D721Med (cell line): ENCODE measurements around the gene POLR3E.

Source experiments
- DNase-seq: peaks from one replicate; pipeline ENCODE4 v3.0.0; 2011; ENCODE audit warnings: low spot score; ENCODE audit not compliant: insufficient read length
- FAIRE-seq: peaks from 2 replicates; lab custom pipeline; 2011; peaks lifted over from hg19 to GRCh38; lab: Jason Lieb, UNC
- TF ChIP-seq, protein P1 (sequence below): IDR thresholded peaks from 2 replicates; pipeline ENCODE4 v1.5.1; 2012; ENCODE audit warnings: mild to moderate bottlenecking, control low read depth; ENCODE audit not compliant: insufficient read depth; ENCODE audit errors: missing control alignments

The POLR3E gene

DNA sequence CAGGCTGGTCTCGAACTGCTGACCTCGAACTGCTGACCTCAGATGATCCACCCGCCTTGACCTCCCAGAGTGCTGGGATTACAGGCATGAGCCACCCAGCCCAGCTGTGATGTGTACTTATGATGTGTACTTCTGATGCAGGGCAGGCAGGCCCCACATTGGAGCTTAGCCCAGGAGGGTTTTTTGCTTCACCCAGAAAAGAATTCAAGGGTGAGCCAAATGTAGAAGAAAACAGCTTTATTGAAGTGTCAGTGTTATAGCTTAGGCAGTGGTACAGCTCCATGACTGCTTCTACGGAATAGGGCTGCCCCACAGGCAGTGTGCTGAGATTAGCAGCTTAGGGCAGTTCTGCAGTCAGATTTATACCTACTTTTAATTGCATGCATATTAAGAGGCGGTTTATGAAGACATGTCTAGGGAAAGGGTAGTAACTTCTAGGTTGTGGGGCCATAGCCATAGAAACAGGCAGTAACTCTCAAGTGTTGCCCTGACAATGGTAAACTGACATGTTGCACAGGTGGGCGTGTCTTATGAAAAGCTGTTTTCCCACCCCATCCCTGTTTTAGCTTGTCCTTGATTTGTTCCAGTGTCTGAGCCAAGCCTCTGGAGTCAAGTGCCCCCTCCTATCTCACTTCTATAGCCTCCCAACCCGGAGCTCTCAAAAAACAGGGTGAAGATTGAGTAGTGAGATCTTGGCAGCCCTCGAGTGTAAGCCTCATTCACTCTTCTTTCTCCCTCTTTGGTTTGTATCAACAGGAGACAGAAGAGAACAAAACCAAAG, 24.1 kb upstream of the POLR3E start:
- no peak for FAIRE-seq
- TF ChIP-seq, protein P1, sequence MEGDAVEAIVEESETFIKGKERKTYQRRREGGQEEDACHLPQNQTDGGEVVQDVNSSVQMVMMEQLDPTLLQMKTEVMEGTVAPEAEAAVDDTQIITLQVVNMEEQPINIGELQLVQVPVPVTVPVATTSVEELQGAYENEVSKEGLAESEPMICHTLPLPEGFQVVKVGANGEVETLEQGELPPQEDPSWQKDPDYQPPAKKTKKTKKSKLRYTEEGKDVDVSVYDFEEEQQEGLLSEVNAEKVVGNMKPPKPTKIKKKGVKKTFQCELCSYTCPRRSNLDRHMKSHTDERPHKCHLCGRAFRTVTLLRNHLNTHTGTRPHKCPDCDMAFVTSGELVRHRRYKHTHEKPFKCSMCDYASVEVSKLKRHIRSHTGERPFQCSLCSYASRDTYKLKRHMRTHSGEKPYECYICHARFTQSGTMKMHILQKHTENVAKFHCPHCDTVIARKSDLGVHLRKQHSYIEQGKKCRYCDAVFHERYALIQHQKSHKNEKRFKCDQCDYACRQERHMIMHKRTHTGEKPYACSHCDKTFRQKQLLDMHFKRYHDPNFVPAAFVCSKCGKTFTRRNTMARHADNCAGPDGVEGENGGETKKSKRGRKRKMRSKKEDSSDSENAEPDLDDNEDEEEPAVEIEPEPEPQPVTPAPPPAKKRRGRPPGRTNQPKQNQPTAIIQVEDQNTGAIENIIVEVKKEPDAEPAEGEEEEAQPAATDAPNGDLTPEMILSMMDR: no peak

GRCh38 chr16:22274916-22275315, 22.3 kb upstream of the POLR3E start:
- TF ChIP-seq, protein P1: no peak
- FAIRE-seq: no peak
- no peak for DNase-seq

More for the DNA sequence above, 24.1 kb upstream of the POLR3E start:
- DNase-seq: no peak

DNA sequence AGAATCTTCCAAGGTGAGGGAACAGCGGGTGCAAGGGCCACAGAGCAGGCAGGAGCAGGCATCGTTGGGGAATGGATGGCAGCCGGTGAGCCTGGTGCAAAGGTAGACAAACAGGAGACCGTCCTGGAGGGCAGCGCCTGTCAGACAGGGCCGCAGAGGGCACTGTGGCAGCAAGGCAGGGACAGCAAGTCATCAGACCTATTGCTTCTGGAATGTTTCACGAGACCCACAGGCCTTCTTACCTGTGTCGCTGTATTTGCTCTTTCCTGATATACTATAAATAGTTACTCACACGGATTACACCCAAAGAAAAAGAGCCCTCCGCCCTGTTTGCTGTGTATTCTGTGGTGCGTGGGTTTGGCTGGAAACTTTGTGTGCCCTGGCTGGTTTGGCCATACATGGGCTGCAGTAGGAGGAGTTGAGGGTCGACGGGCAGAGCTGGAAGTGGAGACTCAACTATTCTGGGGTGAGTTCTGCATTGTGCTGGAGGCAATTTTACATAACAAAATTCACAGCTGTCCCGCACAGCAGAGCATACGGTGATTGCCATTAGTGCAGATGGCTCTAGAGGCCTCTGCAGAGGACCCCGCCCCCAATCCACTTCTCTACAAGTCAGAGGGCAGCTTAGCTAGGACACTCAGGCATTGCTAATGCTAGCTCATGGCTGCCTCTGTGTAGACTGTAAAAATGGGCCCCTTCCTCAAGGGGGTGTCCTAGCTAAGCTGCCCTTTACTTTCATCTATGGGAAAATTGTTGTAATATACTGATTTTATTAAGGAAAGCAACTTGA, 18.6 kb upstream of the POLR3E start:
- TF ChIP-seq, protein P1: no peak
- DNase-seq: peak; percentile 37
- FAIRE-seq: no peak

DNA sequence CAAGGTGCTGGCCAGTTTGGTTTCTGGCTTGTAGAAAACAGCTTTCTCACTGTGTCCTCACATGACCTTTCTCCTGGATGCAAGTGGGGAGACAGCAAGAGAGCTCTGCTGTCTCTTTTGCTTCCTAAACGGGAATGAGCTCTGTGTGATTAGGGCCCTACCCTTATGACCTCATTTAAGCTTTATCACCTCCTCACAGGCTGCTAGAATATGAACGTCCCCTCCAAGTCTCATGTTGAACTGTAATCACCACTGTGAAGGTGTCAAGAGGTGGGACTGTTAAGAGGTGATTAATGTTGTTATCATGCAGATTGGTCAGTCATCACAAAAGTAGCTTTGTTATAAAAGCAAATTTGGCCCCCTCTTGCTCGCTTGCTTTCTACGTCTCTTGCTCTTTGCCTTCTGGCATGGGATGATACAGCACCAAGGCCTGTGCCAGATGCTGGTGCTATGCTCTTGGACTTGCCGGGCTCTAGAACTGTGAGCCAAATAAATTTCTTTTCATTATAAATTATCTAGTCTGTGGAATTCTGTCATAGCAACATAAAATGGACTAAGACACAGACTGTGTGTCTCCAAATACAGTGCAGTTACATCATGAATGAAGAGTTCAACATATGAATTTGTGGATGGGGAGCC, 14.8 kb upstream of the POLR3E start:
- no peak for DNase-seq
- FAIRE-seq: no peak
- TF ChIP-seq, protein P1: no peak

DNA sequence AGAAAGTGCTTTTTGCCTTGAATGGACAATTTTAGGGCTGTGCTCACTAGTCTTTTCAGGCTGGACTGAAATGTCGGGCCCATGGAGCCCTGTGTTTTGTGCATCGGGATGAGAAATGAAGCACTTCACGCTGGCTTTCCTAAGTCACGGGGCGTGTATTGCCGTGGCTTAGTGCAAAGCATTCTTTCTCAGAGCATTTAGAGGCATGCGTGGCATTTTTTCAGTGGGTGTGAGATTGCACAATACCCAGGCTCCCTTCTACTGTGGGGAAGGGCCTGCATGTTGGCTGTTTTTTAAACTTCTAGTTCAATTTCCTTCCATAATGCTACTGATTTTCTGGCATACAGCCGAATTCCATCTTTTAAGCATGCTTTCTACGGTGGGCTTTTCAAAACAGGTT, 12.6 kb upstream of the POLR3E start:
- no peak for FAIRE-seq

DNA sequence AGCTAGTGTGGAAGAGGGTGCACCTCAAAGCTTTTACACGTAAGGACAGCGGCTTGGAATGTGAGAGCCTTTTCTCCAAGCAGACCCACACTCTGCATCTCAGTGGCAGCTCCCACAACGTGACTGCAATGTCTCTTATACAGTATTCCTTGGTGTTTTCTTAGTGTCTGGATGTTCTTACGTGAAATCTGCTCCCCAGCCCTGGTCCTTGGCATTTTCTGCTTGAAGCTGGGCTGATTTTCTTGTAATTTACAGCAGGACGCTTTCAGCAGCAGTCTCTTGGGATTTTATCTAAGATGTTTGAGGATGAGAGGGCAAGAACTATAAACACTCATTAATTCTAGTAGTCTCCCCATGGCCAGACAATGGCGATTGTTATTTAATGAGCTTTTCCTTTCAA, 12.1 kb upstream of the POLR3E start:
- TF ChIP-seq, protein P1: no peak
- DNase-seq: no peak
- no peak for FAIRE-seq

More for the DNA sequence above, 12.6 kb upstream of the POLR3E start:
- DNase-seq: no peak
- TF ChIP-seq, protein P1: no peak
